Liver (tissue), 9 donors: ENCODE measurements around the gene VSIG4. TPM values are rescaled to one million over a fixed set of nuclear protein-coding genes. Genes with fewer than 3 reads are reported as not detected.

Experiments used
- DNase-seq: peaks from one replicate; pipeline ENCODE4 v3.0.0-alpha.2; 2017; ENCODE audit warnings: low spot score
- H3K27ac ChIP-seq, 2 donors: one replicate each; pipeline ENCODE4 v1.7.0; 2013; ENCODE audit warnings: inconsistent platforms in 2 of 2, low read length in 2 of 2, control low read depth in 1 of 2, low read depth in 1 of 2, mild to moderate bottlenecking in 1 of 2
- H3K27me3 ChIP-seq, 4 donors: one replicate each; pipeline versions ENCODE4 v1.6.1 to v1.7.0; 2013; ENCODE audit warnings: low read length in 3 of 4, inconsistent platforms in 1 of 4, mild to moderate bottlenecking in 1 of 4, moderate library complexity in 1 of 4; ENCODE audit not compliant: control insufficient read depth in 4 of 4, insufficient read depth in 4 of 4
- H3K36me3 ChIP-seq, 4 donors: one replicate each; pipeline versions ENCODE4 v1.6.1 to v1.7.0; 2013; ENCODE audit warnings: low read length in 3 of 4, mild to moderate bottlenecking in 3 of 4, low read depth in 1 of 4, moderate library complexity in 1 of 4; ENCODE audit not compliant: control insufficient read depth in 4 of 4, insufficient read depth in 3 of 4
- H3K4me1 ChIP-seq, 4 donors: one replicate each; pipeline versions ENCODE4 v1.6.1 to v1.7.0; 2013; ENCODE audit warnings: low read length in 3 of 4, mild to moderate bottlenecking in 3 of 4, moderate library complexity in 1 of 4; ENCODE audit not compliant: control insufficient read depth in 4 of 4, insufficient read depth in 4 of 4
- H3K4me3 ChIP-seq, 3 donors: one replicate each; pipeline versions ENCODE4 v1.6.1 to v1.7.0; 2013; ENCODE audit warnings: low read length in 3 of 3, control low read depth in 1 of 3, low read depth in 1 of 3, mild to moderate bottlenecking in 1 of 3
- H3K9ac ChIP-seq, 2 donors: one replicate each; pipeline ENCODE4 v1.7.0; 2013; ENCODE audit warnings: low read length in 2 of 2, mild to moderate bottlenecking in 2 of 2, moderate library complexity in 2 of 2, control low read depth in 1 of 2, low read depth in 1 of 2
- H3K9me3 ChIP-seq, 4 donors: one replicate each; pipeline versions ENCODE4 v1.6.1 to v1.7.0; 2013; ENCODE audit warnings: low read length in 3 of 4; ENCODE audit not compliant: control insufficient read depth in 4 of 4
- ATF3 ChIP-seq: IDR thresholded peaks from 2 replicates; pipeline ENCODE4 v1.6.1; 2016; ENCODE audit warnings: antibody characterized with exemption
- EGR1 ChIP-seq, 2 donors: IDR thresholded peaks; 2 replicates each; pipeline ENCODE4 v1.6.1; 2016 to 2018; ENCODE audit warnings: antibody characterized with exemption in 2 of 2, low read depth in 2 of 2
- FOXA2 ChIP-seq: IDR thresholded peaks from 2 replicates; pipeline ENCODE4 v1.6.1; 2016; ENCODE audit warnings: antibody characterized with exemption
- GABPA ChIP-seq, 2 donors: IDR thresholded peaks in 1 of 2; conservative IDR thresholded peaks in 1 of 2; 2 replicates each; pipeline ENCODE4 v1.6.1; 2016; ENCODE audit warnings: antibody characterized with exemption in 2 of 2, mild to moderate bottlenecking in 1 of 2, moderate library complexity in 1 of 2
- JUND ChIP-seq, 2 donors: IDR thresholded peaks; 2 replicates each; pipeline ENCODE4 v1.6.1; 2016; ENCODE audit warnings: antibody characterized with exemption in 2 of 2
- NR2F2 ChIP-seq: IDR thresholded peaks from 2 replicates; pipeline ENCODE4 v1.6.1; 2016; ENCODE audit warnings: antibody characterized with exemption
- RAD21 ChIP-seq, 2 donors: IDR thresholded peaks; 2 replicates each; pipeline ENCODE4 v1.6.1; 2016; ENCODE audit warnings: antibody characterized with exemption in 2 of 2, mild to moderate bottlenecking in 2 of 2
- REST ChIP-seq: IDR thresholded peaks from 2 replicates; pipeline ENCODE4 v1.6.1; 2016; ENCODE audit warnings: antibody characterized with exemption, mild to moderate bottlenecking
- RXRA ChIP-seq, 2 donors: IDR thresholded peaks; 2 replicates each; pipeline ENCODE4 v1.6.1; 2017 to 2018; ENCODE audit warnings: antibody characterized with exemption in 2 of 2, mild to moderate bottlenecking in 1 of 2
- SP1 ChIP-seq: IDR thresholded peaks from 2 replicates; pipeline ENCODE4 v1.6.1; 2018; ENCODE audit warnings: antibody characterized with exemption, mild to moderate bottlenecking
- TAF1 ChIP-seq: conservative IDR thresholded peaks from 2 replicates; pipeline ENCODE4 v1.6.1; 2016; ENCODE audit warnings: antibody characterized with exemption, mild to moderate bottlenecking
- YY1 ChIP-seq: IDR thresholded peaks from 2 replicates; pipeline ENCODE4 v1.6.1; 2016; ENCODE audit warnings: antibody characterized with exemption, mild to moderate bottlenecking
- WGBS: extraction: QIAGEN DNeasy Blood & Tissue Kit; methylation state at CpG from one replicate; pipeline ENCODE4 v1.1.7; 2013; 5-methylcytosine and 5-hydroxymethylcytosine counted together
- polyA plus RNA-seq, 2 donors: library from polyadenylated mRNA; stranded (reverse) in 1 of 2; unstranded in 1 of 2; fragments of 200-250 nt in 1 of 2; fragments of >200 nt in 1 of 2; fragmentation: Nextera tagmentation in 1 of 2; extraction: Ambion mirVana in 1 of 2; gene quantifications; one replicate each; pipeline versions ENCODE4 v1.2.1 to v1.2.3, GENCODE V29; 2013 to 2015
- total RNA-seq, 2 donors: library from RNA; depleted of rRNA; stranded (reverse); fragments of >200 nt; gene quantifications; one replicate each; pipeline ENCODE4 v1.2.3, GENCODE V29; 2014
- TF ChIP-seq, protein P1 (sequence below): IDR thresholded peaks from 2 replicates; pipeline ENCODE4 v1.6.1; 2016; ENCODE audit warnings: antibody characterized with exemption
- TF ChIP-seq, protein P2 (sequence below): IDR thresholded peaks from 2 replicates; pipeline ENCODE4 v1.6.1; 2016; ENCODE audit warnings: antibody characterized with exemption
- TF ChIP-seq, protein P3 (sequence below): fragments of 150-350 bp; IDR thresholded peaks from 2 replicates; pipeline ENCODE4 v1.5.1; 2017; ENCODE audit warnings: improper control_type of control experiment, low read depth, low read length; ENCODE audit not compliant: missing input control
- donor health status: healthy.
- donor health status: healthy.
- donor health status: healthy.
- donor health status: healthy.
- donor health status: healthy.

Gene VSIG4
- total and polyA plus RNA-seq, 4 donors: 16.7 to 38.9 (median 36.3) TPM

- no peak overlapping the region for H3K9ac ChIP-seq
- no peaks in the 10 kb centered on the region for H3K4me1 ChIP-seq
- WGBS: 91% methylated on average over 2 of the region's 2 CpGs
- no peaks in the 10 kb centered on the region for H3K9me3 ChIP-seq
- DNase-seq: no peak
- no peak overlapping the region for H3K27ac ChIP-seq
- H3K27me3 ChIP-seq: no peaks in the 10 kb centered on the region
- H3K4me3 ChIP-seq: no peak overlapping the region
- TF ChIP-seq FOXA2: no peak
- no peak for TF ChIP-seq REST
- TF ChIP-seq YY1: no peak
- no peak for TF ChIP-seq NR2F2
- TF ChIP-seq ATF3: no peak
- no peaks in the 10 kb centered on the region for H3K36me3 ChIP-seq
These were observed 10.9 kb downstream of the VSIG4 start for GRCh38 chrX:66028936-66029335.

DNA sequence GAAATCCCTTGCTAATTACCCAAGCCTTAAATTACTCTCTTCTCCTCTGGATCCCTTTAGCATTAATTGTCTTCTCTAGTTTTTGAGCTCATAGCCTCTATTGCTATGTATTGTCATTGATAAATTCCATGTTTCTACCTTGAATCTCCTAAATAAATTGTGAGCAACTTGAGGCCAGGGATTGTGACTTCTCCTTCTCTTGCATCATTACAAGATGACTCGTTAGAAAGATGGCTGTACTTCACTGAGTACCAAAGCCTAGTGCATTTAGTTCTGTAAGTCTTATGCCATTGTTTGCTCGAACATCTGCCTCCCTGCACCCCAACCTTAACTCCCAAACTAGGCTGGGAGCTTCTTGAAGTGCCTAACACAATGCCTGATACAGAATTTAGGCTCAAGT is 15.3 kb downstream of the VSIG4 start:
- Histone ChIP-seq H3K4me3 (no peak overlapping the region), H3K9me3 (no peaks in the 10 kb centered on the region), H3K27me3 (no peaks in the 10 kb centered on the region), H3K27ac (no peak overlapping the region), H3K9ac (no peak overlapping the region), H3K4me1 (no peaks in the 10 kb centered on the region), H3K36me3 (no peaks in the 10 kb centered on the region)
- no peak for DNase-seq
- TF ChIP-seq JUND (IDR thresholded peaks at IDR 0.05) (no peak), RXRA (IDR thresholded peaks at IDR 0.05) (no peak), FOXA2 (no peak), EGR1 (IDR thresholded peaks at IDR 0.05; ENCODE audit: low read depth in 2 of 2) (no peak), SP1 (no peak)
- TF ChIP-seq, protein P1, sequence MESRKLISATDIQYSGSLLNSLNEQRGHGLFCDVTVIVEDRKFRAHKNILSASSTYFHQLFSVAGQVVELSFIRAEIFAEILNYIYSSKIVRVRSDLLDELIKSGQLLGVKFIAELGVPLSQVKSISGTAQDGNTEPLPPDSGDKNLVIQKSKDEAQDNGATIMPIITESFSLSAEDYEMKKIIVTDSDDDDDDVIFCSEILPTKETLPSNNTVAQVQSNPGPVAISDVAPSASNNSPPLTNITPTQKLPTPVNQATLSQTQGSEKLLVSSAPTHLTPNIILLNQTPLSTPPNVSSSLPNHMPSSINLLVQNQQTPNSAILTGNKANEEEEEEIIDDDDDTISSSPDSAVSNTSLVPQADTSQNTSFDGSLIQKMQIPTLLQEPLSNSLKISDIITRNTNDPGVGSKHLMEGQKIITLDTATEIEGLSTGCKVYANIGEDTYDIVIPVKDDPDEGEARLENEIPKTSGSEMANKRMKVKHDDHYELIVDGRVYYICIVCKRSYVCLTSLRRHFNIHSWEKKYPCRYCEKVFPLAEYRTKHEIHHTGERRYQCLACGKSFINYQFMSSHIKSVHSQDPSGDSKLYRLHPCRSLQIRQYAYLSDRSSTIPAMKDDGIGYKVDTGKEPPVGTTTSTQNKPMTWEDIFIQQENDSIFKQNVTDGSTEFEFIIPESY: no peak
- TF ChIP-seq, protein P2, sequence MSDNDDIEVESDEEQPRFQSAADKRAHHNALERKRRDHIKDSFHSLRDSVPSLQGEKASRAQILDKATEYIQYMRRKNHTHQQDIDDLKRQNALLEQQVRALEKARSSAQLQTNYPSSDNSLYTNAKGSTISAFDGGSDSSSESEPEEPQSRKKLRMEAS: no peak
- WGBS: 69% methylated on average over 2 of the region's 2 CpGs

DNA sequence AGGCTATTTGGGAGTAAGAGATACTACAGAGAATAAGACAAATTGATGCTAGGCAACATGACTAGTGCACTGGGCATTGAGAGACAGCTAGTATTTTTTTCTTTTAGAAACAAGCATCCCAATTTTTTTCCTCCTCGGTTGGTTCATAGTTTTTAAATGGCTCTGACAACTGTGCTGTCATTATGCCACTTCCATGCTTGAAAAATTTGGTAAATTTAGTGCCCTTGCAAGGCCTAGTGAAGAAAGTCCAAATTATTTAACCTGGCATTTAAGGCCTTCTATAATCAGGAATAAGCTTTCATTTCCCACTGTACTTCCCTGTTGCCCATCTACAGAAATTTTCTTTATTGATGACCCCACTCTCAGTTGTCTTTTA is 15.8 kb downstream of the VSIG4 start:
- H3K4me1 ChIP-seq: no peaks in the 10 kb centered on the region
- DNase-seq: no peak
- no peak overlapping the region for H3K27ac ChIP-seq
- TF ChIP-seq ATF3 (no peak), RAD21 (IDR thresholded peaks at IDR 0.05) (no peak), FOXA2 (no peak), TAF1 (no peak), EGR1 (IDR thresholded peaks at IDR 0.05; ENCODE audit: low read depth in 2 of 2) (no peak), GABPA (IDR thresholded peaks at IDR 0.05 in 1 of 2, conservative IDR thresholded peaks at IDR 0.05 in 1 of 2) (no peak), RXRA (IDR thresholded peaks at IDR 0.05) (no peak), SP1 (no peak)
- TF ChIP-seq, protein P2: no peak
- TF ChIP-seq, protein P3, sequence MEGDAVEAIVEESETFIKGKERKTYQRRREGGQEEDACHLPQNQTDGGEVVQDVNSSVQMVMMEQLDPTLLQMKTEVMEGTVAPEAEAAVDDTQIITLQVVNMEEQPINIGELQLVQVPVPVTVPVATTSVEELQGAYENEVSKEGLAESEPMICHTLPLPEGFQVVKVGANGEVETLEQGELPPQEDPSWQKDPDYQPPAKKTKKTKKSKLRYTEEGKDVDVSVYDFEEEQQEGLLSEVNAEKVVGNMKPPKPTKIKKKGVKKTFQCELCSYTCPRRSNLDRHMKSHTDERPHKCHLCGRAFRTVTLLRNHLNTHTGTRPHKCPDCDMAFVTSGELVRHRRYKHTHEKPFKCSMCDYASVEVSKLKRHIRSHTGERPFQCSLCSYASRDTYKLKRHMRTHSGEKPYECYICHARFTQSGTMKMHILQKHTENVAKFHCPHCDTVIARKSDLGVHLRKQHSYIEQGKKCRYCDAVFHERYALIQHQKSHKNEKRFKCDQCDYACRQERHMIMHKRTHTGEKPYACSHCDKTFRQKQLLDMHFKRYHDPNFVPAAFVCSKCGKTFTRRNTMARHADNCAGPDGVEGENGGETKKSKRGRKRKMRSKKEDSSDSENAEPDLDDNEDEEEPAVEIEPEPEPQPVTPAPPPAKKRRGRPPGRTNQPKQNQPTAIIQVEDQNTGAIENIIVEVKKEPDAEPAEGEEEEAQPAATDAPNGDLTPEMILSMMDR: no peak
- TF ChIP-seq, protein P1: no peak
- no peak overlapping the region for H3K9ac ChIP-seq
- no peaks in the 10 kb centered on the region for H3K36me3 ChIP-seq
- WGBS: 82% methylated on average over 1 of the region's 1 CpG
- H3K9me3 ChIP-seq: no peaks in the 10 kb centered on the region
- no peaks in the 10 kb centered on the region for H3K27me3 ChIP-seq
- no peak overlapping the region for H3K4me3 ChIP-seq
